ENCODE results near the gene GRM5. TPM values are rescaled to one million over a fixed set of nuclear protein-coding genes. Genes with fewer than 3 reads are reported as not detected.
A peak's percentile ranks its signal among the peaks of the same experiment; 100 is the strongest.
"Not testable (repeated sequence)": the region's sequence is repeated elsewhere in the genome, so short reads cannot be mapped to it uniquely, and the experiment has no call there.

Gene GRM5
- total RNA-seq, 1 donor, result under 0.01 TPM

- TF ChIP-seq CTCF (IDR thresholded peaks at IDR 0.05; ENCODE audit: insufficient read depth, low read depth, low read length), result no peak
- H3K4me3 ChIP-seq (ENCODE audit: low read depth, low read length), result no peak overlapping the region
- DNase-seq (ENCODE audit: low read depth), result no peak
Measured at GRCh38 chr11:88469561-88470225, 596.1 kb downstream of the GRM5 start.

GRCh38 chr11:88464528-88464927, 601.3 kb downstream of the GRM5 start:
- no peak for TF ChIP-seq CTCF (IDR thresholded peaks at IDR 0.05; ENCODE audit: insufficient read depth, low read depth, low read length)
- no peak for DNase-seq (ENCODE audit: low read depth)

GRCh38 chr11:88463301-88463700, 602.5 kb downstream of the GRM5 start:
- H3K4me3 ChIP-seq (ENCODE audit: low read depth, low read length); DNase-seq (ENCODE audit: low read depth): not testable (repeated sequence)

More at GRCh38 chr11:88464528-88464927, 601.3 kb downstream of the GRM5 start:
- H3K4me3 ChIP-seq (ENCODE audit: low read depth, low read length), result no peak overlapping the region

- not testable (repeated sequence) for DNase-seq (ENCODE audit: low read depth)
Measured at GRCh38 chr11:88458047-88458446, 607.7 kb downstream of the GRM5 start.

GRCh38 chr11:88455974-88456373, 609.8 kb downstream of the GRM5 start:
- H3K4me3 ChIP-seq (ENCODE audit: low read depth, low read length), result no peak overlapping the region
- TF ChIP-seq CTCF (IDR thresholded peaks at IDR 0.05; ENCODE audit: insufficient read depth, low read depth, low read length), result no peak
- no peak for DNase-seq (ENCODE audit: low read depth)

More at GRCh38 chr11:88458047-88458446, 607.7 kb downstream of the GRM5 start:
- not testable (repeated sequence) for H3K4me3 ChIP-seq (ENCODE audit: low read depth, low read length)

GRCh38 chr11:88454881-88455280, 610.9 kb downstream of the GRM5 start:
- no peak overlapping the region for H3K4me3 ChIP-seq (ENCODE audit: low read depth, low read length)
- DNase-seq (ENCODE audit: low read depth), result peak; percentile 75
- no peak for TF ChIP-seq CTCF (IDR thresholded peaks at IDR 0.05; ENCODE audit: insufficient read depth, low read depth, low read length)

Small RNA genes lying within 50 kb of the gene (small RNA-seq; reads per million reads assigned to genes)
- 1.2 reads per million, percentile 24 among the genes with 10 or more reads in this experiment for gene RNU6-16P

Other genes with a start within 250 kb of the GRM5 start
- not detected in 2 replicates for gene TYR, start 111.9 kb upstream of the GRM5 start, total RNA-seq